ENCODE results near the gene DDX47. TPM values are rescaled to one million over a fixed set of nuclear protein-coding genes. Genes with fewer than 3 reads are reported as not detected.
"Not testable (repeated sequence)": the region's sequence is repeated elsewhere in the genome, so short reads cannot be mapped to it uniquely, and the experiment has no call there.

The DDX47 gene
- total RNA-seq, 1 experiment from 2014 or later: 192 TPM

DNA sequence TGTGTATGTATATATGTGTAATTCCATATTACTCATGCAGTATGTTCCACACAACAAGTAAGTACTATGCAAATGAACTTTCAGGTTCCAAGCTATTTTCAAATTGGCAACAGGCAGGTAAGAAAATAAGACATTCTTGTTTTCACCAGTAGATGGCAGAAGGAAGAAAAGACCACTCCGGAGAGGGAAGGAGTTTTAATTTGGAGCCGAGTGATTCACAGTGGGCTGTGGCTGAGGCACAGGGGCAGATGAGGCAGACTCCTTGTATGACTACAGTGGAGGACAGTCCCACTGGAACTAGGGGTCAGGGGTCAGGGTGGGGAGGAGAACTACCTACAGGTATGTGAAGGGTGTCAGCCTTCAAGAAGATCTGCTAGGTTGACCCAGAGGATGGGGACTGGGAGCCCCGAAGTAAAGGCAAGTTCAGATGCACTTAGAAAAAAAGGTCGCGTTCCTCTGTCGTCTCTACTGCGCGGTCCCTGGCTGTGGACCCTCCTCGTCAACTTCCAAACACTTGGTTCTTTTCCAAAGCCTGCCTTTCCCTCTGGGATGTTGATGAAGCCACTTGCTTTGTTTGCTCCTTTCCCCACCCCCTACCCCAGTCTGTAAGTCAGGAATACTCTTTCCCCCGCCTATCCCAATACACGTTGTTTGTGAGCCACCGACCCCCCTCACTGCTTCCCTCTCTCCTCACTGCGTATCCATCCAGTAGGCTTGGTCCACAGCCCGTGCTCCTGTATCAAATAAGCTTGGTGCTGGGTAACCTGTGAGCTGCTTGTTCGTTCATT is 24.1 kb downstream of the DDX47 start:
- Histone ChIP-seq H3K9me3 (ENCODE audit: insufficient read depth, low read depth) (no peaks in the 10 kb centered on the region), H3K36me3 (ENCODE audit: low read depth) (peaks cover 41% of the 10 kb centered on the region), H4K20me1 (ENCODE audit: insufficient read depth) (no peaks in the 10 kb centered on the region), H3K4me3 (no peak overlapping the region), H3K79me2 (ENCODE audit: low read depth) (peaks cover 32% of the 10 kb centered on the region), H2AFZ (no peak overlapping the region), H3F3A (ENCODE audit: insufficient read depth, low read depth) (peaks cover 84% of the 10 kb centered on the region), H3K27me3 (ENCODE audit: insufficient read depth, low read depth) (no peaks in the 10 kb centered on the region), H3K4me2 (peak overlapping the region; percentile 71), H3K4me1 (replicated peaks; ENCODE audit: insufficient read depth) (peaks cover 97% of the 10 kb centered on the region), H3K9me2 (ENCODE audit: insufficient read depth) (no peaks in the 10 kb centered on the region), H3K27ac (peak overlapping the region; percentile 99)
- ChIA-PET CTCF (interaction anchor here (0.6 to 2.7 kb wide), 18 partner anchors 14 to 365 kb away, joined by 3 to 21 read pairs (median 5); partner anchors contain the start of genes DDX47 and GPRC5A), POLR2A (ENCODE audit: unreplicated experiment) (interaction anchor here (0.6 to 4.7 kb wide), 17 partner anchors 12 to 207 kb away, joined by 3 to 103 read pairs (median 6); partner anchors contain the start of gene GPRC5A)
- intact Hi-C loops (cut with micrococcal nuclease; ENCODE audit: unreplicated experiment): loop anchor here (1.0 kb wide), 3 partner anchors 24 to 142 kb away; partner anchors contain the start of gene DDX47
- peak; percentile 74 to 85 for DNase-seq
- TF ChIP-seq, protein P1, sequence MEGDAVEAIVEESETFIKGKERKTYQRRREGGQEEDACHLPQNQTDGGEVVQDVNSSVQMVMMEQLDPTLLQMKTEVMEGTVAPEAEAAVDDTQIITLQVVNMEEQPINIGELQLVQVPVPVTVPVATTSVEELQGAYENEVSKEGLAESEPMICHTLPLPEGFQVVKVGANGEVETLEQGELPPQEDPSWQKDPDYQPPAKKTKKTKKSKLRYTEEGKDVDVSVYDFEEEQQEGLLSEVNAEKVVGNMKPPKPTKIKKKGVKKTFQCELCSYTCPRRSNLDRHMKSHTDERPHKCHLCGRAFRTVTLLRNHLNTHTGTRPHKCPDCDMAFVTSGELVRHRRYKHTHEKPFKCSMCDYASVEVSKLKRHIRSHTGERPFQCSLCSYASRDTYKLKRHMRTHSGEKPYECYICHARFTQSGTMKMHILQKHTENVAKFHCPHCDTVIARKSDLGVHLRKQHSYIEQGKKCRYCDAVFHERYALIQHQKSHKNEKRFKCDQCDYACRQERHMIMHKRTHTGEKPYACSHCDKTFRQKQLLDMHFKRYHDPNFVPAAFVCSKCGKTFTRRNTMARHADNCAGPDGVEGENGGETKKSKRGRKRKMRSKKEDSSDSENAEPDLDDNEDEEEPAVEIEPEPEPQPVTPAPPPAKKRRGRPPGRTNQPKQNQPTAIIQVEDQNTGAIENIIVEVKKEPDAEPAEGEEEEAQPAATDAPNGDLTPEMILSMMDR (conservative IDR thresholded peaks at IDR 0.05): peak; percentile 80
- no peak for TF ChIP-seq EZH2 (IDR thresholded peaks at IDR 0.05; ENCODE audit: low read depth)
- BruUV-seq (replicated peaks): TSS peak; percentile 26

DNA sequence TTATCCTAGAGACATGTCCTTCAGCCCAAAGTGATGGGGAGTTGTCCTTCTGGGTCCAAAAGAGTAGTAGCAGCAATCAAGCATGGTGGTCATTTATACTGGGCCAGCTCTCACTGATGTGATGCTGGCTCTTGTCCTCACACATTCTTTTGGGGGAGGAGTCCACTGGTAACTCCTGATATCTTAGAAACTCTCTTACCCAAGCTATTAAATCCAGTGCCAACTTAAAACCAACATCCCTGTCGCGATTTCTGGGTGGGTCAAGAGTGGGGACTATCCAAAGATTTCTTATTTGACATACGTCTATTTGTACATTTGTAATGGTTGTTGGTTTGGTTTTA is 24.6 kb downstream of the DDX47 start:
- peaks cover 33% of the 10 kb centered on the region for H3K79me2 ChIP-seq (ENCODE audit: low read depth)
- CTCF ChIA-PET: interaction anchor here (0.6 to 2.7 kb wide), 6 partner anchors 18 to 112 kb away, joined by 6 to 21 read pairs (median 12); partner anchors contain the start of genes DDX47 and GPRC5A
- H3K27me3 ChIP-seq (ENCODE audit: insufficient read depth, low read depth): no peaks in the 10 kb centered on the region
- no peaks in the 10 kb centered on the region for H3K9me3 ChIP-seq (ENCODE audit: insufficient read depth, low read depth)
- H4K20me1 ChIP-seq (ENCODE audit: insufficient read depth): no peaks in the 10 kb centered on the region
- DNase-seq: no peak
- H3K9me2 ChIP-seq (ENCODE audit: insufficient read depth): no peaks in the 10 kb centered on the region
- peaks cover 92% of the 10 kb centered on the region for H3K4me1 ChIP-seq (replicated peaks; ENCODE audit: insufficient read depth)
- POLR2A ChIA-PET (ENCODE audit: unreplicated experiment): interaction anchor here (0.5 to 4.7 kb wide), 11 partner anchors 18 to 206 kb away, joined by 3 to 103 read pairs (median 5); partner anchors contain the start of gene GPRC5A
- no TSS peak for BruUV-seq (replicated peaks)
- H3K27ac ChIP-seq: peak overlapping the region; percentile 99
- H3K4me2 ChIP-seq: peak overlapping the region; percentile 71
- H2AFZ ChIP-seq: no peak overlapping the region
- H3K4me3 ChIP-seq: no peak overlapping the region
- intact Hi-C loops (cut with micrococcal nuclease; ENCODE audit: unreplicated experiment): loop anchor here (1.0 kb wide), 3 partner anchors 24 to 142 kb away; partner anchors contain the start of gene DDX47
- TF ChIP-seq, protein P1 (conservative IDR thresholded peaks at IDR 0.05): no peak
- no peak for TF ChIP-seq EZH2 (IDR thresholded peaks at IDR 0.05; ENCODE audit: low read depth)
- peaks cover 80% of the 10 kb centered on the region for H3F3A ChIP-seq (ENCODE audit: insufficient read depth, low read depth)
- peaks cover 41% of the 10 kb centered on the region for H3K36me3 ChIP-seq (ENCODE audit: low read depth)

GRCh38 chr12:12839003-12839395 is 25.9 kb downstream of the DDX47 start:
- Histone ChIP-seq H3K4me2 (peak overlapping the region; percentile 71), H2AFZ (no peak overlapping the region), H3F3A (ENCODE audit: insufficient read depth, low read depth) (peaks cover 71% of the 10 kb centered on the region), H3K9me3 (ENCODE audit: insufficient read depth, low read depth) (no peaks in the 10 kb centered on the region), H3K36me3 (ENCODE audit: low read depth) (peaks cover 30% of the 10 kb centered on the region), H3K27me3 (ENCODE audit: insufficient read depth, low read depth) (no peaks in the 10 kb centered on the region), H3K4me1 (replicated peaks; ENCODE audit: insufficient read depth) (peaks cover 80% of the 10 kb centered on the region), H3K79me2 (ENCODE audit: low read depth) (peaks cover 33% of the 10 kb centered on the region), H3K9me2 (ENCODE audit: insufficient read depth) (no peaks in the 10 kb centered on the region), H3K4me3 (no peak overlapping the region), H3K27ac (peak overlapping the region; percentile 99), H4K20me1 (ENCODE audit: insufficient read depth) (no peaks in the 10 kb centered on the region)
- BruUV-seq (replicated peaks): no TSS peak
- intact Hi-C loops (cut with micrococcal nuclease; ENCODE audit: unreplicated experiment): no loop called here
- no peak for DNase-seq
- ChIA-PET CTCF (interaction anchor here (0.6 kb wide), 1 partner anchor 137 kb away, joined by 3 read pairs; no protein-coding TSS in a partner anchor), POLR2A (ENCODE audit: unreplicated experiment) (interaction anchor here (0.6 to 4.7 kb wide), 5 partner anchors 34 to 1946 kb away, joined by 3 to 103 read pairs (median 3); partner anchors contain the start of gene GPRC5A)
- TF ChIP-seq, protein P1 (conservative IDR thresholded peaks at IDR 0.05): no peak
- TF ChIP-seq EZH2 (IDR thresholded peaks at IDR 0.05; ENCODE audit: low read depth): no peak

DNA sequence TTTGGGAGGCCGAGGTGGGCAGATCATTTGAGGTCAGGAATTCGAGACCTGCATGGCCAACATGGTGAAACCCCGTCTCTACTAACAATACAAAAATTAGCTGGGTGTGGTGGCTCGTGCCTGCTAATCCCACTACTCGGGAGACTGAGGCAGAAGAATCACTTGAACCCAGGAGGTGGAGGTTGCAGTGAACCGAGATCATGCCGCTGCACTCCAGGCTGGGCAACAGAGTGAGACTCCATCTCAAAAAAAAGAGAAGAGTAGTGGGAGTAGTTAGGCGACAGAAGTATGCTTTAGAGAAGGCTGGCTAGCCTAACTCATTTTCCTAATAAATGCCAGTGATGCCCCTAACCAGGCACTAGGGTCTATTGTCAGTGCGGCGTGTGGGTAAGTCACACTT is 26.3 kb downstream of the DDX47 start:
- BruUV-seq (replicated peaks): TSS peak; percentile 32
- H3K4me3 ChIP-seq; DNase-seq; H4K20me1 ChIP-seq (ENCODE audit: insufficient read depth); intact Hi-C loops (cut with micrococcal nuclease; ENCODE audit: unreplicated experiment); POLR2A ChIA-PET (ENCODE audit: unreplicated experiment); H3K27me3 ChIP-seq (ENCODE audit: insufficient read depth, low read depth); H3K9me3 ChIP-seq (ENCODE audit: insufficient read depth, low read depth); H3K9me2 ChIP-seq (ENCODE audit: insufficient read depth); H2AFZ ChIP-seq; CTCF ChIA-PET: not testable (repeated sequence)
- Histone ChIP-seq H3K36me3 (ENCODE audit: low read depth) (peaks cover 28% of the 10 kb centered on the region), H3K27ac (peak overlapping the region; percentile 99), H3F3A (ENCODE audit: insufficient read depth, low read depth) (peaks cover 71% of the 10 kb centered on the region), H3K79me2 (ENCODE audit: low read depth) (peaks cover 33% of the 10 kb centered on the region), H3K4me1 (replicated peaks; ENCODE audit: insufficient read depth) (peaks cover 76% of the 10 kb centered on the region), H3K4me2 (peak overlapping the region; percentile 71)
